ENCODE results near the gene RASGRF1. TPM values are rescaled to one million over a fixed set of nuclear protein-coding genes. Genes with fewer than 3 reads are reported as not detected.

The RASGRF1 gene
- total and polyA plus RNA-seq, 7 donors, result 0.03 to 0.05 TPM; not detected in 5

DNA sequence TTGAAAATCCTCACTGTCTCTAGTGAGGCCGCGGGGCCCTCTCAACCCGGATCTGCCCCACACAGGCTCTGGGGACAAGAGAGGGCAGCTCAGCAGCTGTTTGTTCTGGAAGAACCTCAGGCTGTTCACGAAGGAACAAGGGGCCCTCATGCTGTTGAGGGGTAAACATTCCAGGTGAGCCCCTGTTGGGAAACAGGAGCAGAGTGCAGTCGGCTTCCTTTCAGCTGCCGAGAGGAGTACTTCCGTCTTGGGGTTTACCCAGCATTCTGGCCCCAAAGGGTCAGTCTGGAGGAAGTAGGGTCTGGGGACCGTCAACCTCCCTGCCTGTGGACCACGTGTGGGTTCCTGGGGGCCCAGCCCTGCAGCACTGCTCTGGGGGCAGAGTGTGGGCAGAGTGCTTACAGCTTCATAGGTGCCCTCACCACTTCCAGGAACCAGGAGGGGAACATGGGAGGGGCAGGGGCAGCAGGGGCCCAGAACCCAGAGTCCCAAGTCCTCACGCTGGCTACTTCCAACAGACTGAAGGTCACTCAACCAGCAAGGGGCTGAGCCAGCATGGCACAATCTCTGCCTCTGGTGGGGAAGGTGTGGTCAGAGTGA lies 96.5 kb downstream of the RASGRF1 start:
- Histone ChIP-seq H3K36me3 (ENCODE audit: insufficient read depth in 1 of 2, low read depth in 1 of 2) (no peaks in the 10 kb centered on the region), H3K9me3 (no peaks in the 10 kb centered on the region), H3K4me3 (no peak overlapping the region), H3K27ac (no peak overlapping the region), H3K27me3 (ENCODE audit: insufficient read depth in 3 of 3, low read length in 2 of 3) (no peaks in the 10 kb centered on the region), H3K4me1 (no peaks in the 10 kb centered on the region)
- TF ChIP-seq CTCF (IDR thresholded peaks at IDR 0.05), result no peak
- peak in 1 of 2 donors; percentile 23 for DNase-seq
- ATAC-seq, result no peak
- intact Hi-C loops (cut with DNase I), result no loop called here
- 73 to 76% (median 73%) methylated on average over 10 of the region's 10 CpGs for WGBS, 3 donors

- Histone ChIP-seq H3K27me3 (ENCODE audit: insufficient read depth in 3 of 3, low read length in 2 of 3) (no peaks in the 10 kb centered on the region), H3K27ac (no peak overlapping the region), H3K36me3 (ENCODE audit: insufficient read depth in 1 of 2, low read depth in 1 of 2) (no peaks in the 10 kb centered on the region), H3K9me3 (no peaks in the 10 kb centered on the region), H3K4me3 (no peak overlapping the region), H3K4me1 (no peaks in the 10 kb centered on the region)
- ATAC-seq (no peak), DNase-seq (no peak)
- TF ChIP-seq CTCF (IDR thresholded peaks at IDR 0.05), result no peak
- intact Hi-C loops (cut with DNase I), result no loop called here
- 83 to 97% (median 84%) methylated on average over 3 to 4 of the region's 4 CpGs for WGBS, 3 donors
Observed at GRCh38 chr15:78993257-78993930, 97.2 kb downstream of the RASGRF1 start.

DNA sequence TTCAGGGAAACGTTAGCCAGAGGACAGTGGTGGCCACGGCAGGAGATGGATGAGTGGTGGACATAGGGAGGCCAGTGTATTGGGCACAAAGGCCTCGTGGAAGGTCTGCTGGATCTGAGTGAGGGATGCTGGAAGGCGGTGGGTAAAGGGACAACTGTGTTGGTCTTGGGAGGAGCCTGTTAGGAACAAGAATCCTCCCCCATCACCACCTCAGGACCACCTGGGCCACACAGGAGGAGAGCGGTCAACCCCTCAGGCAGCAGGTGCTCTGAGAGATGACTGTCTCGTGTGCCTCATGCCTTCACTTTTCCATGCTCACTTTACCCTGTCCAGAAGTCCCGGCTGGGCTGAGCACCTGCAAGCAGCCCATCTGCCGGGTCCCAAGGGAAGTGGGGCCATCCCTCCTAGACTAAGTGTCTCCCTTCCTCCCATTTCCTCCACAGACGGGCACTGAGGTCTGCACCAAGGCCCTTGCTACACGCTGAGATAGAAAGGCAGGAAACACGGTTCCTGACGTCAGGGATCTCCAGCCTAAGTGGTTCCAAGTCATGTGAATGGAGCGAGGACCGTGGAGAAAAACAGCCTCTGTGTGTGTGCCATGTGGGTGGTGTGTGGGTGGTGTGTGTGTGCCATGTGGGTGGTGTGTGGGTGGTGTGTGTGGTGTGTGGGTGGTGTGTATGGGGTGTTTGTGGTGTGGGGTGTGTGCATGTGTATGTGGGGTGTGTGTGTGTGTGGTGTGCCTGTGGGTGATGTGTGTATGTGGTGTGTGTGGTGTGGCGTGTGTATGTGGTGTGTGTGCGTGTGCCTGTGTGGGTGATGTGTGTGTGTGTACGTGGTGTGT lies 97.9 kb downstream of the RASGRF1 start:
- no peak for ATAC-seq
- Histone ChIP-seq H3K9me3 (no peaks in the 10 kb centered on the region), H3K4me3 (no peak overlapping the region), H3K4me1 (no peaks in the 10 kb centered on the region), H3K27ac (no peak overlapping the region), H3K27me3 (ENCODE audit: insufficient read depth in 3 of 3, low read length in 2 of 3) (no peaks in the 10 kb centered on the region), H3K36me3 (ENCODE audit: insufficient read depth in 1 of 2, low read depth in 1 of 2) (no peaks in the 10 kb centered on the region)
- 61 to 65% (median 63%) methylated on average over 17 of the region's 17 CpGs for WGBS, 3 donors
- intact Hi-C loops (cut with DNase I), result no loop called here
- TF ChIP-seq CTCF (IDR thresholded peaks at IDR 0.05), result no peak
- no peak for DNase-seq

- no peaks in the 10 kb centered on the region for H3K4me1 ChIP-seq
- H3K27ac ChIP-seq, result no peak overlapping the region
- H3K4me3 ChIP-seq, result no peak overlapping the region
- no peak for DNase-seq
- no peaks in the 10 kb centered on the region for H3K27me3 ChIP-seq (ENCODE audit: insufficient read depth in 3 of 3, low read length in 2 of 3)
- 79 to 85% (median 83%) methylated on average over 15 of the region's 15 CpGs for WGBS, 3 donors
- no peaks in the 10 kb centered on the region for H3K36me3 ChIP-seq (ENCODE audit: insufficient read depth in 1 of 2, low read depth in 1 of 2)
- ATAC-seq, result no peak
- no peaks in the 10 kb centered on the region for H3K9me3 ChIP-seq
- no peak for TF ChIP-seq CTCF (IDR thresholded peaks at IDR 0.05)
- intact Hi-C loops (cut with DNase I), result no loop called here
Observed at GRCh38 chr15:78991879-78992278, 98.7 kb downstream of the RASGRF1 start.
